Stimulated activated CD4-positive, alpha-beta T cell treated with anti-CD3 and anti-CD28 coated beads, Interleukin-4, amount 100 ng/mL, for 1 hour (primary cell): ENCODE results near the gene TMEFF2.

Source experiments
- DNase-seq: peaks from one replicate; pipeline ENCODE4 v3.0.0-alpha.2; 2020

TMEFF2 gene

DNA sequence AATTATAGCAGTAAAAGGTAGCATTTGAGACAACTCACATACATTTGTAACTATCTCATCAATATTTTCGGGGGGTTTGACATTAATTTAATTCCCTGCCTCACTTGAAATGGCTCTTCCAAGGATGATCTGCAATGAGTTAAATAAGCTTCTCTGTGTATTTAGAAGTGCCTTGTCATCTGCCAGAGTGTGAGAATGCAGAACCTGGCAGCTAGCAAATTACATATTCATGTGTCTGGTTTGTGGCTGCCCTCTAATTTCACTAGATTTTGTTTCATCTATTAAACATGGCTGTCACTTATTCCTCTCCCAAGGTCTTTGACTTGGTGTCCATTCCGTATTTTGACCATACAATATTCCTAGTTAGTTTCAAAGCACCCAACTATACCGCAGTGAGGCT lies 189.5 kb downstream of the TMEFF2 start:
- DNase-seq: no peak

DNA sequence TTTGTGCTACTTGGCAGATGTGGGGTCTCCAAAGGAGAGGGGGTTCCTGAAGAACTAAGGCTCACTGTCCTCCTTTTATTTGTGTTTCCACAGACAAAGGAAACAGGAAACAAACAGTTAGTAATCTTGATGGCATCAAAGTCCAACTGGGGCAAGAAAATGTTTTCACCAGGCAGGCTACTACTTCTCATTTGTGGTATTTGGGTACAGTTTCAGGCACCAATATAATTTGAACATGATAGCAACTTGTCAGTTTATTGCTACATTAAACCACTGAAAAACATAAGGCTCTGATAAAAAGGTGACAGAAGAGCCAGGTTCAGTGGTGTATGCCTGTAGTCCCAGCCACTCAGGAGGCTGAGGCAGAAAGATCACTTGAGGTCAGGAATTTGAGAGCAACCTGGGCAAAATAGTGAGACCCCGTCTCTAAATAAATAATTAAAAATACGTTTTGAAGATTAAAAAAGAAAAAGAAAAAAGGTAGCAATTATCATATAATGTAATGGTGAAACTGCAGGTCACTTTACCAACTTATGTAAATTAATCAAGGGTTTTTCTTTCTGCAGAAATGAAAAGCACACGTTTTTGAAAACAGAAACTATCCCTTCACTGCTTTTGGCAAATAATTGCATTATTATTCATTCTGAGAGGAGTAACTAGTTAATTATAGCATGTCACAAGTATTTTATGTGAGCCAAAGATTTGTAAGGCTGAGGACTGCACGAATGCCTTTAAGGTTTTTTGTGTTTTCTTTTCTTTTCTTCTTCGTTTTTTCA lies 190.4 kb downstream of the TMEFF2 start:
- DNase-seq: no peak

DNA sequence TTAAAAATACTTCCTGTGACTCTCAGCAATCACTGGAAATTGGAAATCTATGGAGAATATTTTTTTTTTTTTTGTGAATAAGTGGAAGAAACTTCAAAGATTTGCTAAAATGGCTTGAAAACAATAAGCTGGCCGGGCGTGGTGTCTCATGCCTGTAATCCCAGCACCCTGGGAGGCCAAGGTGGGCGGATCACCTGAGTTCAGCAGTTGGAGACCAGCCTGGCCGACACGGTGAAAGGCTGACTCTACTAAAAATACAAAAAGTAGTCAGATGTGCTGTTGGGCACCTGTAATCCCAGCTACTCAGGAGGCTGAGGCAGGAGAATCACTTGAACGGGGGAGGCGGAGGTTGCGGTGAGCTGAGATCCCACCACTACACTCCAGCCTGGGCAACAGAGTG lies 192.3 kb downstream of the TMEFF2 start:
- no peak for DNase-seq

DNA sequence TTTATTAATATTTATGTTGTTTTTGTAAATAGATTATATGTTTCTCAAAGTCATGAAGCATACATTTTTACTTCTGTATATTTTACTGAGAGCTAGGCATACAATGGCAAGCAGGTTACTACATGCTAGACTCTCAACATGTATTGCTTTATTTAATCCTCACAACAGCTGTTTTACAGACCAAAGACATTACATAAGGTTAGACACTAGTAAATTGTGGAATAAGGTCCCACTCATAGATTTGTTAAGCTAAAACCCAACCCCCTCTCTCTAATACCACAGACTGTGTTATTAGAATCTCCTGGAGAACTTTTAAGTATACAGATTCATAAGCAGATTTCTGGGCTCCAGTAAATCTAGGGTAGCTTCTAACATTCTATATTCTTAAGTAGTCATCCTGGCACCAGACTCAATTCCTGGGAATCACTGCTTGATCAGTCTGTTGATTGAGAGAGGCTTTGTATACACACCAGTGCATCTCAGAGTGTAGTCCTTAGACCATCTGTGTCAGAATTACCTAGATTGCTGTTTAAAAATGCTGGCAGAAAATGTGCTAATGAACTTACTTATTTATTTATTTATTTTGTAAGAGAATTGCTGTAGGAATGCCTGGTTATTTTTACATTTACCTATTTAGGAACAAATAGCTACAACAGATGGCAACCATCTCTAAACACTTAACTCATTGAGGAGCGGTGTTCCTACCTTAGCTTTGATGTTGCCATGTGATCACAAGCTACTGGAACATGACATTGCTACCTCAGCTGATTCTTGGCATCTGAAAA lies 194.3 kb downstream of the TMEFF2 start:
- DNase-seq: no peak

DNA sequence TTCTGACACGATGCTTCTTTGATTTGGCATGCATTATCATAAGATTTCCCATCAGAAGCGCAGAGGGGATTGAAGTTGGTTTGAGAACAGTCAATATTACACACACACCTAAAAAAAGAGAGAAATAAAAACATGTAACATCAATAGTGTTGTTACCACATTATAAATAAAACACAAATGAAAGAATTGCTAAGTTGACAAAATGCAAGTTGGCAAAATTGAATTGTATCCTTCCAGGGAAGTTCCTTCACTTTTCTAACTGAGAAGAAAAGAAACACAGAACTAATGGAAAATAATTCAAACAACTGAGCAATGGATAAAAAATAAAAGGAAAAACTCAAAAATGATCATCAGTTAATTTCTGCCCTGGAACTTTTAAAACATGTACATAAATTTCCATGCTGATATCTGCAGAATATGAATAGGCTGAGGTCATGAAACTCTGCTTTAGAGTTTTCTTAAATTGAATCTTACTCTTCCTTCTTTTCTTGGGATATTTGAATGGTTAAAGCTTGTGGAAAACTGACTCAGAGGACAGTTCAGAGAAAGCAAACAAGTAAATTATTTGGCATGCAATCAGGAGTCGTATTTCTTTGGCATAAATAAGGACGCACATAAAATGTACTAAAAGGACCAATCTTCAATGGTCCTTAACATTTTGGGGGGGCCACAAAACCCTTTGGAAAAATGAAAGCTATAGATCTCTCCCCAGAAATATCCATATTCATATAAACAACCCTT lies 195.5 kb downstream of the TMEFF2 start:
- DNase-seq: no peak

DNA sequence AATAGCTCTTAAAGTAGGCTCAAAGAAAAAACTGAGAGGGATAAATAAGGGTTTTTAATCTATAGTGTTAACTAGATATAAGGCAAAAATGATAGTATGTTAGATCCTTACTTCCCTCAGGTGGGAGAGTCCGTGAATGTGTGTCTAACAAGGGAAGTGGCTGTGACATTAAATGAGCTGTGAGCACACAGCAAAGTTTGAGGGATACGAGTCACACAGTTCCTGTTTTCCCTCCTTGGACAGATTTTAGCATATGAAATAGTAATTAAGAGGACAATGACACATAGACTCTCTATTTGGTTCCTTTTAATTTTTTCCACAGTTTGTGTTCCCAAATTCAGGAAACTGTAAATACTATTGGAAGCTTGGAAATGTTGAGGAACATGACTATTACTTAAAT lies 199.4 kb downstream of the TMEFF2 start:
- DNase-seq: no peak

DNA sequence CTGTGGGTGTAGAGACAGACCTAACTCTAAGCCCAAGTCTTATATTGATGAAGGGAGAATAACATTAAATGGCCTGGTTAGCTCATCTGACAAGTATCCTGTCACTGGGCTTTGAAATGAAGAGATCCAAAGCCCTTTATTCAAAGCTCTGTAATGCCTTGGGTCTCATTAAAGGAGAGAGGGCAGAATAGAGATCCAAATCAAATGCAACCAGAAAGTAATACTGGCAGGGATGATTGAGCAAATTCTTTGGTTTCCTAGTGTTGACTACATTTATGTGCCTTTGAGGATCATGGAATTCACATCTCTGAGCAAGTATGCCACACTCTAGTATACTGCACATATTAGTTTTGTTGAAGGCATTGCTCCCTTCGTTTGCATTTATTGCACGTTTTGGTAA lies 200.0 kb downstream of the TMEFF2 start:
- no peak for DNase-seq

DNA sequence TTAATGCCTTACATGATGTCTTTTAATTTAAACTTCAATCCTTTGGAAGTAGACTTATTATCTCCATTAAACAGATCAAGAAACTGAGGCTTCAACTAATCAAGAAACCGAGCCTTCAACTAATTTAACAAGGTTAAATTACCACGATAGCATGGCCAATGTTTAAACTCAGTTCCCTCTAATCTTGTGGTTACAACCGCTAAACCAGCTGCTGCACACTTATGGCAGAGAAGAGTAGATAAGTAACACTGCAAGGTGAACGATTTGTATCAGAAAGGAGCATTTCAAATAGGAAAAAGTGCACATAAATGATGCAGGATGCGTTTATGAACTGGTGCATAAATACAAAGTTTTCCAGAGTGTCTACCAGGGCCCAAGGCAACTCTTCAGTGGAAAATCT lies 203.3 kb downstream of the TMEFF2 start:
- no peak for DNase-seq

DNA sequence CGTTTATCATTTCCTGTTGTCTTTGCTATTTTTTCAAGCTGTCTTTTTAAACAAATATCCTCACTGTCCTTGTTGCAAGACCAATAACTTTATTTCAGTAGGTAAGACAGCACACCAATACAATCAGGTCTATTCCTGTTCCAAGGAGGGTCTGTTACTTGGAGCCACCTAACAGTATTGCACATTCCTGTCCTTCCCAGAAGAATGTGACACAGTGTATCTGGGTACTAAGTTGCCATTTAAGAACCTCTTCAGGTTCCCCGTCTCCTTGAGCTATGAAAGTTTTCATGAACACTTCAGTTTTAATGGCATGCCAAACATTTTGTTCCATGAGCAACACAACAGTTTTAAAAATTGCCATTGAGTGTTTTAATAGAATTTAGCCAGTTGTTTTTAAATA lies 209.0 kb downstream of the TMEFF2 start:
- DNase-seq: no peak

DNA sequence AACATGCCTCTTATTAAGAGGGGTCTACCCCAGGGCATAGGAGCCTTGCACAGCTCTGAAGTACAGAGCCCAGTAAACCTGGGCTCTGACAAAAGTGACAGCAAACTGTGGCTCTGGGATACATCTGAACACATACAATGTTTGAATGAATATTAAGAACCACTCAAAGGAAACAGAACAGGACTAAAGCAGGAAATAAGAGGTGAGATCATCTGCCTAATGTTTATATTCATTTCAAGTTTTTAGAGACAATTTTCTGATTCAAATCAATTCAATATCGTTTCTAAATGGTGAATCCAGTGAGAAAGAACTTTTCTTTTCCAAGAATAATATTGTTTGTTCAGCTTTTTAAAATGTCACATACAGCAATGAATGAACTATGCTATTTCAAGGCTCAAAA lies 211.1 kb downstream of the TMEFF2 start:
- DNase-seq: no peak

DNA sequence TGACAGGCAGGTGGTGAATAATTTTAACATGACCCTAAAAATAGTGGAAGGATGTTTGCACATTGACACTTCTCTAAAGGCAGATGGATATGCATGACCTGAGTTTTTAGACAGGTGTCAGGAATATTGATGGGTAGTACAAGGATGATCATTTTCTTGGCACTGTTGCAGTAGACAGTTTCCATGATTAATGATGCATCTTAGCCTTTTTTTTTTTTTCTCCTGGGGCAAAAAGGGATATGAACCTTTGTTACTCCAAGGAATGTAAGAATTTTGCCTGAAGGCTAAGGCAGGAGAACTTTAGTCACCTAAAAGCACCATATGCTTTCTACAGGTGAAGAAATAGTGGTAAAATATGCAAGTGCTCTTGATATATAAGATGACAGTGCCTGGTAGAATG lies 211.5 kb downstream of the TMEFF2 start:
- DNase-seq: no peak

DNA sequence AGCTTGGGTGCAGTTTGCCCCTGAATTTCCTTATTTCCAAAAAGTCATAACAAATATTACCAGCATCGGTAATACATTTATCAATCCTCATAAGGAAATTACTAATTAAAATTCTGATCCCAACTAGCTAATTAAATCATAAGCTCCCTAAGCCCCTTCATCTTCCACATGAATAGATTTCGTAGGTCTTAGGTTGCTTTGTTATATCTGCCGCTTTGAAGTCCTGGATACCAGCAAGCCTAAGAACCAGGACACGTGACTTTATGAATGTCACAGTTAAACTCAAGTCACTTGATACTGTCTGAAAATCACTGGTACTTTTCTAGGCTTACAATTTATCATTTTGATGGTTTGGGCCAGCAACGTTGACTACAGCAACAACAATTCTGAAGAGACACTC lies 213.0 kb downstream of the TMEFF2 start:
- no peak for DNase-seq

DNA sequence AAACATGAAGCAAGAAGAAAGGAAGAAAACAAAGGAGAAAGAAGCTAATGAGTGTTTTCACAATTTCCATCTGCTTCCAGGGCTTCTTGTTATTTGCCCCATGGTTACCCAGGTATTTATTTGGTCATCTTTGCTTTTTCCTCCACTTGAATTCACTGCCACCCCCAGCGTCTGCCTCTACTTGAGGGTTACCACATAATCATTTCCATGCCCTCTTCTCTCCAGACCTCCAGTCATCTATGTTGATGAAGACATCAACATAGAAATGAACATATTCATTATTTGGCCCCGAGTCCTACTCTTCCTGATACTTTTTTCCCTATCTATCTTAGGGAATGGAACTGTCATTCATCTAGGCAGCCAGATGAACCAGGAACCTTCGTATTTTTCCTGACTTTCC lies 214.2 kb downstream of the TMEFF2 start:
- DNase-seq: no peak

DNA sequence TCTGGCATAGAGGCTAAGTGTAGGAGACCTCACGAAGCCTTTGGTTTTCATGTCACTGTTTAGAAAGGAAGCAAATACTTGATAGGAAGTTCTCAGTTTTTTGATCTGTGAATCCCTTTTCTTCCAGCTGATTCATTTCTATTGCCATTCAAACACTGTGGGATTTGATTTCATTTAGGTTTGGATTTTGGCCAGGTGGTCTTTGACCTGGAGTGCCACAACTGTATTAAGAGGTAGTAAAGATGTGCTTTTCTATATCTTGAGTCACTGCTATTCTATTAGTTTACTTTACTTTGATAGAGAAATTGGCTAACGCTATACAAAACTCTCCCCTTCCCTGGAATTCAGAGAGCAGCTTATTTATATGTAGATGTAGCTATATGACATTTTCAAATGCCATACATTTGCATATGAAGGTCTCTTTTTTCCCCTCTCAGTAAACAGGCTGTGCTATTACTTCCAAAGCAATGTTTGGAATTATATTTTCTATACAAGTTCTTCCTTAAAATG lies 215.5 kb downstream of the TMEFF2 start:
- no peak for DNase-seq

DNA sequence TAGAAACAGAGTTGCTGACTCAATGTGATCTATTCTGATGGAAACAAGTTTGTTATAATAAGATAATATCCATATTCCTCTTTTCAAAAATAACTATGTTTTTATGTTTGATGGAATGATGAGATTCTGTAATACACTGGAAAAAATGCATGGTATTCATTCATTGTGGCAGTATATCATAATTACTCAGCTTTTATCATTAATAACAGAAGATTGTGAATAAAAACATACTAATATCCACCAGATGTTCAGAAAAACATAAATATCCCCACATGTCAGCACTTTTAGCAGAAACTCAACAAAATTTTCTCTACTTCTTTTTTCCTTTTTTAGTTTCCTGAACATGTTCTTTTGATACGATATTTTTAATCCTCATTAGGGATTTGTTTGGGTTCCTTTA lies 217.0 kb downstream of the TMEFF2 start:
- no peak for DNase-seq

DNA sequence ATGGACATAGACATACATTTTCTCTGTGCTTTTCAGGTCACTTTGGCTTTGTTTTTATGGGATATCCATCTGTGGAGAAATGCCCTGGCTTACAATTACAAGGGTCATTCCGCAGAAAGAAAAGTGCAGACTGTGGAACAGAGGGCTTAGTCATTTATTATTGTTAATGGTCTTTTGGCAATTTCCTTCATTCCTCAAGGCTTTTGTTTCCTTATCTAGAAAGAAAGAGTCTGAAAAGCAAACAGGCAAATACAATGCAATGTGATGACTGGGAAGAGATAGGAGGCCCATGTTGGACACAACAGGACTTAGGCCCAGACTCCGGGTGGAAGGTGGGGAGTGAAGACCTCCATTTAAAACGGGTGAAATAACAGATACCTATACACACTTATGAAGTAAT lies 218.3 kb downstream of the TMEFF2 start:
- DNase-seq: no peak

DNA sequence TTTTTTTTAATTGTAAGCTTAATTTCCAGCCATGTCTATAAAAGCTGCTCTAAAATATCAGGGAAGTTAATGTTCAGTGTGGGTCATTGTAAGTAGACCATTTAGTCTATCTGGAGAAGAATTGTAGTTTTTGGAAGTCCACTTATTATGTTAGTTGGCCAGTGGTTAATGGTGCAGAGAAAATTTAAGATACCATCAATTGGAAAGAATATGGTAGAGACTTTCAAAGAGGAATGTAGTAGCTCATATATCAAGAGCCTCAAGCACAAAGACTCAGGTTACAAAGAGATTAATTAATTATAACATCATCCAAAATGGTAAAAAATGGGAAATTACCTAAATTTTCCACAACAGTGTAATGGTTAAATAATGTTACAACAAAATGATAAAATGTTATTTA lies 220.1 kb downstream of the TMEFF2 start:
- DNase-seq: no peak

DNA sequence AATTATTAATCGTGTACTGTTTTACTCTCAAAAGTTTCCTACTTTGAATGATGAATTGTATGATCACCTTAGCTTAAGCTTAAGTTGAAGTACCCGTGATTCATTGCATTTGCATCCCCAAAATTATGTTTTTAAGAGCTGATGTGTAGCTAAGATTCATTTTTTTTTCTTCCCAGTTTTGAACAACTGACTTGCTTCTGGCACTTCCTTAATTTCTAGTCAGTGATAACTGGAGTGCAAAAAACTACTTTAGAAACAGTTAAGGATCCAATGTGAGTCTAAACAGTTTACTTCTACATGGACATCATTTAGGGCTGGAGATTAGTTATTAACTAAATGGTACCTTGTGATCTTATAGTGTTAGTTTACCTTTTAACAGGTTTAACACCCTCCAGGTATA lies 223.9 kb downstream of the TMEFF2 start:
- DNase-seq: no peak

DNA sequence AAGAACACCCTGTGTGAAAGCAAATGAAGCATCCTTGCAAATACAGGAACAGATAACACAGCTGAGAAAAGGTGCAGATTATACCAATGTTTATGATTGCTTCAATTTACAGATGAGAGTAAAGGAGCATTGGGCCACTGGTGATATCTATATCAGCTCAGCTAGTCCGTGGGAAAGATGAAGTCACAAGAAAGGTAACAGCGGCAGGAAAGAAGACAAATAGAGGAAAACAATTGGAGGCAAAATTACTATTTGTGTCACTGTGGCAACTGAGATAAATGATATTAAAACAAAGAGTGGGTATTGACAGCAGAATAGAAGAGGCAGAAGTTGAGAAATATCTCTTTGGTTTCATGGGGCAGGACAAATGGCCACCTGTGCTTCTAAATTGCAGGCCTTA lies 226.6 kb downstream of the TMEFF2 start:
- no peak for DNase-seq

DNA sequence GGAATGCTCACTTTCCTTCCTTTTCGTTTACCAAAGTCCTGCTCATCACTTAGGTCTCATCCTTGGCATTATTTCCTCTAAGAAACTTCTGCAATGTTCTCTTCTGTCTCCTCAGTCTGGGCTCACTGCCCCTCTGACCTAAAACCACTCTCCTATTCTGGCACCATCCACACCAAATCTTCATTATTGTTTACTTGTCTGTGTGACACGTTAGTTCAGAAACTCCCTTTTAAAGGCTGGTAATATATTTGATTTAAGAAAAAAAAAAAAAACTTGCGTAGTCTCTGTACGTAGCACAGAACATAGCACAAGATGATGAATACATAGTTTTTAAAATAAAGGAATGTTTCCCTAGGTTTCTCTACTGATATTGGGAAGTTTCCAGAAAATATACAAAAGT lies 229.0 kb downstream of the TMEFF2 start:
- no peak for DNase-seq

DNA sequence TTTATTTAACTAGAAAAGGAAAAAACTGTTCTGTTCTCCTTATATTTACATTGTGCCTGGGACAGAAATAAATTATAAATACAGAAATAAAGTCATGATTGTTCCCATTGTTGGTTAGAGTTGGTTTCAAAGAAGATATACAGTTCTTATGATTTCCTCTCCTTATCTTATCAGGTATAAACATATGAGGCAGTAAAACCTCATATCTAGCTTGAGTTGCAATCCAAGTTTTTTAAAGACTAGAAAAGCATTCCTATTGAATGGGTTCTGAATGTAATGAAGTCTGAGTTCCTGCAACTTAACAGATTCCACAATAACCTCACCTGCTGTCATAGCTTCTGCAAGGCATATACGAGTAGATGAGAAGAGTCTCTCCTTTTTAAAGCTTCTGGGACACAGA lies 233.2 kb downstream of the TMEFF2 start:
- DNase-seq: no peak

DNA sequence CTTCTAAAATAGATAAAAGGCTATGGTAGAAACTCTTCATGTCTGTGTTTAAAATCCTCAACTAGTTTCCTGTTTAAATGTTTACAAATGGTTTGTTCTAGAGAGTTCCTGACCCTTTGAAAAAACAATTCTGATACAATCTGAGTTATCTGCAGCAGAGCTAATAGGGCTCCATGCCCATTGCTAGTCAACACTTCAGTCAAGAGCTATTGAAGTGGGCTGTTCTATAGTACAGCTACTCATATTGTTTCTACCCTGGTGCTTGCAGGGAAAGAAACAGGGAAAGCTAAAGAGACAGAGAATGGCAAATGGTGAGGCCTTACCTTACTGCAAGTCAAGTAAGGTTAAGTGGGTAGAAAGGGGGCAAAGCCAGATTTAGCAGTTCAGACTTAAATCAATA lies 235.5 kb downstream of the TMEFF2 start:
- DNase-seq: no peak

DNA sequence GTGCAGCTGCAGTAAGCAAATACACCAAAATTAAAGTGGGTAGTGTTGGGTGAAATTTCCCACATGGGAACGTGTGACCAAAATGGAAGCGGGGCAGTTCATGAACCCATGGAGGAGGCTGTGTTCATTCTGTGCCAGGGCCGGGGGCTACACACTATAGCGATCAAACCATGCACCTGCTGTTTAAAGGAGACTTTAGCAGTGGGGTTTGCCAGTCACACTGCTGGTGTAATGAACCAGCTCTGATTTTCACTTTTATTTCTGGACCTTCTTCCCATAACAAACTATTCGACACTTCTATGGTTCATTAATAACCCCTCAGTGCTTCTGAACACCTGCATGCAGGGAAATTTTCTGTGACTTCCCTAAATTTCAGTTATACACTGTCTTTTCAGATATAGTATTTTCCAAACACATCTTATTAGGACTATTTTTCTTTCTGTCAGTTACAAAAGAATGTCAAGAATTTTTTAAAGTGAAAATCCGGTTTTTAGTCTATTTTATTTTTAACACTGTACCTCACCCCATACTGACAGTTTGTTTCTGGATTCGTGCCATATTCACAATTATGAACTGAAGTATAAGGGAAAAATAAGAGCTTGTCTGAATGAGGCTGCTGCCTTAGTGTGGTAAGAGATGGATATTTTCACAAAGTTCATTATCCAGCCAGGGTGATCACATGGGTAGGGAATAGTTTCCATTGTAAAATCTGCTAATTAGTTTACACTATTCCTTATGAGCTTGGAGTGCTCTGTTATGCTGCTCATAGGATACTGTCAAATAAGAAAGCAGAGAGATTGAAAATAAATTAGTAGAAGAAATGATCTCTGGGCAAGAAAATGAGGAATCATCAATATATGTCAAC lies 236.5 kb downstream of the TMEFF2 start:
- no peak for DNase-seq
